OCI-LY1 (cell line): ENCODE results near the gene SERF2.
A peak's percentile ranks its signal among the peaks of the same experiment; 100 is the strongest.

Source experiments
- H2AFZ ChIP-seq: fragments of 200-600 bp; sonication (generic), shearing (Covaris generic); 2 replicates; pipeline ENCODE4 v1.6.0; 2014; ENCODE audit warnings: antibody characterized with exemption, mild to moderate bottlenecking, low read length
- H3F3A ChIP-seq: fragments of 200-600 bp; sonication (generic), shearing (Covaris generic); 2 replicates; pipeline ENCODE4 v1.6.0; 2014; ENCODE audit warnings: mild to moderate bottlenecking, antibody characterized with exemption, low read length, moderate library complexity; ENCODE audit not compliant: insufficient read depth
- H3K27ac ChIP-seq: fragments of 200-600 bp; sonication (generic); 2 replicates; pipeline ENCODE4 v1.5.1; 2014; ENCODE audit warnings: low read length, mixed run types, mild to moderate bottlenecking, low read depth; ENCODE audit not compliant: poor library complexity, severe bottlenecking
- H3K27me3 ChIP-seq: fragments of 200-600 bp; sonication (generic); 2 replicates; pipeline ENCODE4 v1.6.0; 2014; ENCODE audit warnings: antibody characterized with exemption, mild to moderate bottlenecking, low read length, moderate library complexity; ENCODE audit not compliant: insufficient read depth
- H3K36me3 ChIP-seq: fragments of 200-600 bp; sonication (generic); 2 replicates; pipeline ENCODE4 v1.6.1; 2014; ENCODE audit warnings: mild to moderate bottlenecking, antibody characterized with exemption, low read length, moderate library complexity, mixed read lengths; ENCODE audit not compliant: insufficient read depth
- H3K4me1 ChIP-seq: fragments of 200-600 bp; sonication (generic); 2 replicates; pipeline ENCODE4 v1.5.1; 2014; ENCODE audit warnings: mild to moderate bottlenecking, low read length, moderate library complexity; ENCODE audit not compliant: insufficient read depth, severe bottlenecking
- H3K4me2 ChIP-seq: fragments of 200-600 bp; sonication (generic), shearing (Covaris generic); 2 replicates; pipeline ENCODE4 v1.6.1; 2014; ENCODE audit warnings: low read length
- H3K4me3 ChIP-seq: fragments of 200-600 bp; sonication (generic); 2 replicates; pipeline ENCODE4 v1.5.1; 2014; ENCODE audit warnings: low read length, low read depth, mild to moderate bottlenecking, mixed read lengths; ENCODE audit not compliant: poor library complexity, severe bottlenecking
- H3K79me2 ChIP-seq: fragments of 200-600 bp; shearing (Covaris generic); 2 replicates; pipeline ENCODE4 v1.6.1; 2016; ENCODE audit warnings: mixed run types, low read length, mixed read lengths; ENCODE audit not compliant: insufficient read depth
- H3K9ac ChIP-seq: fragments of 200-600 bp; sonication (generic), shearing (Covaris generic); 2 replicates; pipeline ENCODE4 v1.6.1; 2014; ENCODE audit warnings: mild to moderate bottlenecking, low read length, mixed read lengths
- H3K9me2 ChIP-seq: fragments of 200-600 bp; sonication (generic), shearing (Covaris generic); 2 replicates; pipeline ENCODE4 v1.6.1; 2014; ENCODE audit warnings: low read depth, mild to moderate bottlenecking, low read length, mixed read lengths
- H3K9me3 ChIP-seq: fragments of 200-600 bp; shearing (Covaris generic); 2 replicates; pipeline ENCODE4 v1.6.1; 2014; ENCODE audit warnings: low read length, mixed read lengths
- H4K20me1 ChIP-seq: fragments of 200-600 bp; sonication (generic), shearing (Covaris generic); 2 replicates; pipeline ENCODE4 v1.6.0; 2016; ENCODE audit warnings: mild to moderate bottlenecking, low read length; ENCODE audit not compliant: insufficient read depth
- CTCF ChIP-seq: fragments of 200-600 bp; sonication (generic), shearing (Covaris generic); IDR thresholded peaks from 2 replicates; pipeline ENCODE4 v1.5.1; 2017; ENCODE audit warnings: mild to moderate bottlenecking, antibody characterized with exemption, low read length, moderate library complexity, mixed read lengths
- EZH2 ChIP-seq: fragments of 200-600 bp; sonication (generic), shearing (Covaris generic); IDR thresholded peaks from 2 replicates; pipeline ENCODE4 v1.8.0; 2017; ENCODE audit warnings: borderline replicate concordance, mixed run types, mild to moderate bottlenecking, antibody characterized with exemption, low read length, moderate library complexity, mixed read lengths

SERF2 gene

GRCh38 chr15:43776101-43776717 lies 15.9 kb upstream of the SERF2 start:
- Histone ChIP-seq H4K20me1 (no peaks in the 10 kb centered on the region), H3K79me2 (peaks cover 10% of the 10 kb centered on the region), H3K27ac (peak overlapping the region; percentile 98), H3K27me3 (no peaks in the 10 kb centered on the region), H3K36me3 (peaks cover 53% of the 10 kb centered on the region), H3K4me3 (peak overlapping the region; percentile 90), H3K4me2 (peak overlapping the region; percentile 100), H3K9ac (peak overlapping the region; percentile 96), H3K4me1 (peaks cover 59% of the 10 kb centered on the region), H3F3A (peaks cover 33% of the 10 kb centered on the region), H2AFZ (no peak overlapping the region), H3K9me3 (no peaks in the 10 kb centered on the region), H3K9me2 (no peaks in the 10 kb centered on the region)
- TF ChIP-seq CTCF, result no peak
- TF ChIP-seq EZH2, result no peak

- Histone ChIP-seq H3K9me3 (no peaks in the 10 kb centered on the region), H3K27ac (peak within 1 kb of the TSS; percentile 98), H3K79me2 (peaks cover 10% of the 10 kb centered on the region), H4K20me1 (no peaks in the 10 kb centered on the region), H3K9me2 (no peaks in the 10 kb centered on the region), H3K27me3 (no peaks in the 10 kb centered on the region), H3F3A (peaks cover 27% of the 10 kb centered on the region), H3K4me3 (peak within 1 kb of the TSS; percentile 90), H3K4me1 (peaks cover 63% of the 10 kb centered on the region), H3K36me3 (peaks cover 47% of the 10 kb centered on the region), H3K4me2 (peak within 1 kb of the TSS; percentile 100), H3K9ac (peak within 1 kb of the TSS; percentile 96), H2AFZ (no peak within 1 kb of the TSS)
- TF ChIP-seq EZH2 (no peak), CTCF (no peak)
These were observed 15.3 kb upstream of the SERF2 start, which contains the start of gene ELL3 for GRCh38 chr15:43776718-43777266. ELL3 (minus strand) TSS chr15:43776966; CDS start chr15:43776901, 65 bp downstream.

- Histone ChIP-seq H3K27ac (peak overlapping the region; percentile 98), H3F3A (peaks cover 25% of the 10 kb centered on the region), H3K36me3 (peaks cover 41% of the 10 kb centered on the region), H2AFZ (no peak overlapping the region), H3K4me1 (peaks cover 62% of the 10 kb centered on the region), H3K27me3 (no peaks in the 10 kb centered on the region), H3K4me3 (peak overlapping the region; percentile 90), H3K9me3 (no peaks in the 10 kb centered on the region), H3K79me2 (peaks cover 10% of the 10 kb centered on the region), H3K9ac (peak overlapping the region; percentile 96), H3K9me2 (no peaks in the 10 kb centered on the region), H3K4me2 (peak overlapping the region; percentile 100), H4K20me1 (no peaks in the 10 kb centered on the region)
- TF ChIP-seq CTCF (peak; percentile 94), EZH2 (no peak)
These were observed 14.7 kb upstream of the SERF2 start for GRCh38 chr15:43777267-43777914.
